Measurements from ENCODE around the gene TRAF3IP1.
"Not testable (repeated sequence)": the region's sequence is repeated elsewhere in the genome, so short reads cannot be mapped to it uniquely, and the experiment has no call there.

TRAF3IP1 gene

DNA sequence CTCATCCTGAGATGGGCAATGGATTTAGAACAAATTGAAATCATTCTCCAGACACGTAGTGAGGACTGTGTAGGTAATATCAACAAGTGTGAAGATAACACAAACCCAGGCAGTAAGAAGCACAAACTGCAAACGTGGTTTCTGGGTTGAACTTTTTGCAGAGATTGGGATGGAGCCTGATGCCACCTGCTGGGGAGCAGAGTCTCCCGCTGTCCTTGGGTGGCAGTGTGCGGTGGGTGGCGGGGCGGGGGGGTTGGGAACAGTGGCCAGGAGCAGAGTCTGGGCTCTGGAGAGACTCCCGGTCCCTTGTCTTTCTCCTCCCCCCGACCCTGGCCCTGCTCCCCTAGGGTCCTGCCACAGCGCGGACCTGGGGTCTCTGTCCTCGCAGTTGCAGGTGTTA, 19.5 kb downstream of the TRAF3IP1 start:
- DNase-seq (ENCODE audit: low spot score), result peak; percentile 55

DNA sequence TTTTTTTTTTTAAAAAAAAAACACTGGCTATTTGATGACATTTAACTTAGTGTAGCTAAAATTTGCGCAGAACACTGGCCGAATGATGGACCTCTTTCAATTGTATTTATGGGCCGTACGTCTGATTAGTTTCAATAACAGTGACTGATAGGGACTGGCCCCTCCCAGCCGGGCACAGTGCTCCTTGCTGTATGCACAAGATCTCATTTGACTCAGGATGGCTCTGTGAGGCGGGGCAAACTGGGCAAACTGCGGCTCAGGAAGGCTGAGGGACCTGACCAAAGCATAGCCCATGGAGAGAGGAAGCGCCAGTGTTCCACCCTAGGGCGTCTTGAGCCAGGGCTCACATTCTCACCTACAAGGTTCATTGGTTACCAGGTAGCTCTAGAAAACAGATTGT, 21.2 kb downstream of the TRAF3IP1 start:
- DNase-seq (ENCODE audit: low spot score), result no peak

DNA sequence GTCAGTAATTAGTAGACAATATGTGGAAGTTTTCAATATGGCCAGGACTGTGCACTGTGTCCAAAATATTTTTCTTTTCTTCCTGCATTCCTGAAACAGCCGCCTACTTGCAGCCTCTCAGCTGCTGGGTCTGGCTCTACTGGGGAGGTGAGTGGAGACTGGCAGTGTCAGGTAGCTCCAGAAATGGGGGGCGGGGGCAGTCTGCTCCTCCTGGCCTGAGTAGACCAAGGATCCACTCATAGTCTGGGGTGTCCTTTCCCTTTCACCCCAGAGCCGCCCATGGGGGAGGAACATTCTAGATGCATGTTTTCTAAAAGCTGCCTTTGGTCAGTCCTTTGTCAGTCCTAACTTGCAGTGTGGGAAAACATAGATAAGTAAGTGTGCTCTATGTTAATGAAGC, 23.7 kb downstream of the TRAF3IP1 start:
- DNase-seq (ENCODE audit: low spot score), result no peak

DNA sequence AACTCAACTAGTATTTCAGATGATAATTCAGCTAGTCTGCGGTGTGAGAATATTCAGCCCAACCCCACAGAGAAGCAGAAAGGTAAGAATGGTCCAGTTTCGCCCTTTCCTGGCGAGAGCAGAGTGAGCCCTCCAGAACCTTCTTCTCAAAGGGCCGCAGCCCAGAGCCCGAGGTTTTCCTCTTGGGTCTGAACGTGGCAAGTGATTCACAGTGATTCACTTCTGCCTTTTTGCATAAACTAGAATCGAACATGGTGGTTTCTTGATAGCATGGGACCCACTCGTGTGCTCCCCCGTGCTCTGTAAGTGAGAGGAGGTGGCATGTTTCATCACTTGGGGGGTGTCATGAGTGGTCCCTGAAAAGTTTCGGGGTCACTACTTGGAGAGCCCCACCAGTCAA, 24.2 kb downstream of the TRAF3IP1 start:
- DNase-seq (ENCODE audit: low spot score), result no peak

DNA sequence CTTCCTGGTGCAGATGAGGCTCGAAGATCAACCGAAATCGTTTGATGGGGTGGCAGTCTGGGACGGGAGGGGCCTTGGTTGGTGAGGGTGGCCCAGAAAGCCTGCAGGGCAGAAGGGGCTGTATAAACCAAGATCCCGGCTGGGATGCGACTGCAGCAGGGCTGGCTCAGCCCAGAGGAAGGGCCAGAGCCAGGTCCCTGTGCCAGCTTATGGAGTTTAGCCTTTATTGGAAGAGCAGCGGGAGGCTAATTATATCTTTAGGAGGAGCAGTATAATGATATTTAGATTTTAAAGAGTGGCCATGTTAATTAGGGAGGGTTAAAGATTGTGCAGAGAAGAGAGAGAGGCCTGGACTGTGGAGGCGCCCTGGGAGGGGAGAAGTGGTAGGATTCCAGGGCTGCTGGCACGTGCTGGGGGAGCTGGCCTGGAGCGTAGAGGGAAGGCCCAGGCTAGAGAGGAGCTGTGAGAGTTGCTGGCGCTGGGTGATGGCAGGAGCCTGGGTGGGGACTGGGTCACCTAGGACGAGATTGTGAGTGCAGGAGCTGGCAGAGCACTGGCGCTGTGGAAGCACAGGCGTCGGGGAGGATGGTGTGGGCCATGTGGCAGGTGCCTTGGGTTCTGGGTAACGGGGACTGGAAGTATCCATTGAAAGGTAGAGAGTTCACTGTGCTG, 25.1 kb downstream of the TRAF3IP1 start:
- DNase-seq (ENCODE audit: low spot score), result no peak

DNA sequence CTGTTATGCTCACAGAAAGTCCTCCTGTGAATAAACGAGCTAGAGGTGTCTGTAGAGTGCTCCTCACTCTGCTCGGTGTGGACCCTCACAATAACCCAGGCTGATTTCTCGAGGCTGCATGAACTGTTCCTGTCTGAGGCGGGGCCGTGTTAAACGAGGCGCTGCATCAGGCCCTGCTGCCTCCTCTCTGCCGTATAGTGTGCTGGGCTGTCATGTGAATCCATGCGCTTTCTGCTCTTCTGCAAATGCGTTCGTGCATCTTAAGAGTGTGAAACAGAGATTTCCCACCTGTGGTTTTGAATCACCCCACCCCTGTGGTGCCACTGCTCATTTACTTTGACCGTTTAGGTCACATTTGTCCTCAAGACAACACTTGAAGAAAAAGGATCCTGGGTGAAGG, 26.2 kb downstream of the TRAF3IP1 start:
- DNase-seq (ENCODE audit: low spot score), result no peak

DNA sequence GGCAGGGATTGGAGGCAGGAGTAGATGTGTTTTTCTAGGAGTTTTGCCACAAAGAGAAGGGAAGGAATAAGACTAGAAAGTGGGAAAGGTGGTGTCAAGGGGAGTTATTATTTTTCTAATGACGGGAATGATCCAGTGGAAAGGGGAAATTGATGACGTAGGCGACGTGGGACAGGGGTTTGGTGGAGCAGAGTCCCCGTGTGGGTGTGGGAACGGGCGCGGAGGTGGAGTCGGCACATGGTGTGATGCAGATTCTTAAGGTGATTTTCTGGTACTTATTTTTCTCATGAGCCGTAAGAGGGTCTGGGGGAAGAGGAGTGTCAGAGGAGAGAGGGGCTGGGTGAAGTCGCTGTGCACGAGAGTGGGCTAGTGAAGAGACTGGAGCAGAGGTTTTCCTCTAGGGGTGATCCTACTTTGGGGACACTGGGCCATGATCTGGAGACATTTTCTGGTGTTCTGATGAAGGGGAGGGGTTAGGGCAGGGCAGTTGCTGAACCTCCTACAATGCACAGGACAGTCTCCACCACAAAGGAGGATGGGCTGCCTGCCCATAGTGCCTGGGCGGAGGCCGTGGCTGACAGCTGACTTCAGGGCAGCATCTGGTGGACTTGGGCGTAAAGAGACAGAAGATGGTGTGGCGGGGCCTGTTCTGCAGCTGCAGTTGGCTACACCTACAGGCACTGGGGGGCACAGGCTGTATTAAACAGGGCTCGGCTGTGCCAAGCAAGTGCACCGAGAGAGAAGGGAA, 30.0 kb downstream of the TRAF3IP1 start:
- no peak for DNase-seq (ENCODE audit: low spot score)

DNA sequence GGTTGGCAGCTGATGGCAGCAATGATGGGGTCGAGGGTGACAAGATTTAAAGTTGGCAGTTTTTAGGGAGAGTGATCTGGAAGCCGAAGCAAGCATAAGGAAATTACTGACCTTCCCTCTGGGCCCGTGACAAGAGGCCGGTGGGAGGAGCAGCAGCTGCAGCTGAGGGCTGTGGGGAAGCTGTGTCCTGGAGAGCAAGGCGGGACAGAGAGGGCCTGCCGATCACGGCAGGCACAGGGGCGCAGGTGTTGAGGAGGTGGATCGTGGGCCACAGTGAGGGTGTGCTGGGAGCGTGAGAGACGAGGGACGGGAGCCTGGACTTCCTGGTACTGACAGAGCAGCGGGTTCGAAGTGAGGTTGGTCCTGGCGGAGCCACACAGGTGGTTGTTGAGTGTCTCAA, 31.0 kb downstream of the TRAF3IP1 start:
- DNase-seq (ENCODE audit: low spot score), result no peak

DNA sequence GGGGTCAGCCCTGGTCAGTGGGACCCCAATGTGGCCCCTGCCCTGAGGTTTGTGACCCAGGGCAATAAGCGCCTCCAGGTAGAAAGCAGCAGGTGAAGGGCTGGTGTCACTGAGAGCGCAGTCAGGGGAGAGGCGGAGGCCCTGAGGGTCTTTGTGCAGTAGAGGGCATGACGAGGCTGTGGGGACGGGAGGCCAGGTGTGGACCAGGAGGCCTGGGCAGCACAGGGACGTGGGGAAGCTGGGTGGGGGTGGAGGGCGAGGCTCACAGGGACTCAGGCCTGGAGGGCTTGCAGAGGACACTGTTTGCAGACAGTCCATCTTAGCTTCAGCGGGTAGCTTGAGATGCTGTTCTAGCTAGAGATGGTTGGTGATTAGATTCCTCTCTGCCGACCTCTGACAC, 32.0 kb downstream of the TRAF3IP1 start:
- DNase-seq (ENCODE audit: low spot score), result no peak

DNA sequence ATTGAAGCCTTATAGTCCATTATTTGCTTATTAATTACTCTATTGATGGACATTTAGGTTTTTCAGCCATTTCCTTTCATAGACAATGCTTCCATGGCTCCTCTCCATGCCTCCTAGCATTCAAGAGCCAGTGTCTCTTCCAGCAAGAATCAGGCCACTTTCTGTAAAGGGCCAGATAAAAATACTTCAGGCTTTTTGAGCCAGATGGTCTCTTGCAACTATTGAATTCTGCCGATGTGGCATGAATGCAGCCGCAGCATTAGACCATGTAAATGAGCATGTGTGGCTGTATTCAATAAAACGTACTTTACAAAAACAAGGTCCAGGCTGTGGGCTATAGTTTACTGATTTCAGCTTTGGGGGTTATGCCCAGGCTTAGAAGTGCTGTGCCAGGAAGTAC, 38.5 kb downstream of the TRAF3IP1 start:
- no peak for DNase-seq (ENCODE audit: low spot score)

DNA sequence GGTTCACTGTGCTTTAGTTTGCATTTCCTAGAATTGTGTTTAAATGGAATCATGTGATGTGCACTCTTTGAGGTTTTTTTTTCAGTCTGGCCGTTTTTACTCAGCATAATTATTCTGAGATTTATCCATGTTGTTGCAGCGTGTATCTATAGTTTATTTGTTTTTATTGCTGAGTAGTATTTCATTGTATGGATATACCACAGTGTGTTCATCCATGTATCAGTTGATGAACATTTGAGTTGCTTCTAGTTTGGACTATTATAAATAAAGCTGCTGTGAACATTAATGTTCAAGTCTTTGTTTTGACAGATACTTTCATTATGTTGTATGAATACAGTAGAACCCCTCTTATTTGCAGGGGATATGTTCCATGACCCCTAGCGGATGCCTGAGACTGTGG, 39.1 kb downstream of the TRAF3IP1 start:
- no peak for DNase-seq (ENCODE audit: low spot score)

DNA sequence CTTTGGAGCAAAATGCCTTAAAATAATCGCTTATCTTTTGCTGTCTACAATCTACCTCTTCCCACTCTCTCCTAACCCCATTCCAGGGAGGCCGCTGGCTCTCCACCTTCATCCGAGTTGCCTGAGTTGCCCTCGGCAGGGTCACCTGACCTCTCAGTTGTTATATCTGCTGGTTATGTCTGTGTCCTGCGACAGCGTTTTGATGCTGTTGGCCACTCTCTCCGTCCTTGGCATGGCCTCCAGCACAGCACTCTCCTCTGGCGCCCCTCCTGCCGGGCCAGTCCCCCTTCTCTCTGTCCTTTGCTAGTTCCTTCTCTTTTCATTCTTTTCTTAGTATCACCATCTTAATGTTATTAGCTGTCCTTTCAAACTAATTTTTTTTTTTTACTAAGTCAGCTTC, 41.6 kb downstream of the TRAF3IP1 start:
- DNase-seq (ENCODE audit: low spot score), result no peak

DNA sequence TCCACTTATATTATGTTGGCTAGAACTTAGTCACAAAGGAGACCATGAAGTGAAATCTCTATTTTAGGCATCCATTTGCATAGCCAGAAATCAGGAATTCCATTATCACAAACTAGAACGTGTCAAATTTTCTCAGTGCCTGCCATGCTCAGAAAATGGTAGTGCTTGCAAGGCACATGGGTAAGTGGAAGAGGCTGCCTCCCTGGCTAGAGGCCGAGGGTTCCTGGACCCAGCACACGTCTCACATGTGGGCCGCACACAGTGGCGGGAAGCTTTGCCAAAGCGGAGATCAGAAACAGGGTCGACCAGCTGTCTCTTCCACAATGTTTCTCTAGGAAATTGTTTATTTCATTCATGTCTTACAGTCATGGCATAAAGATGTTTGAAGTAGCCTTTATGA, 42.3 kb downstream of the TRAF3IP1 start:
- no peak for DNase-seq (ENCODE audit: low spot score)

DNA sequence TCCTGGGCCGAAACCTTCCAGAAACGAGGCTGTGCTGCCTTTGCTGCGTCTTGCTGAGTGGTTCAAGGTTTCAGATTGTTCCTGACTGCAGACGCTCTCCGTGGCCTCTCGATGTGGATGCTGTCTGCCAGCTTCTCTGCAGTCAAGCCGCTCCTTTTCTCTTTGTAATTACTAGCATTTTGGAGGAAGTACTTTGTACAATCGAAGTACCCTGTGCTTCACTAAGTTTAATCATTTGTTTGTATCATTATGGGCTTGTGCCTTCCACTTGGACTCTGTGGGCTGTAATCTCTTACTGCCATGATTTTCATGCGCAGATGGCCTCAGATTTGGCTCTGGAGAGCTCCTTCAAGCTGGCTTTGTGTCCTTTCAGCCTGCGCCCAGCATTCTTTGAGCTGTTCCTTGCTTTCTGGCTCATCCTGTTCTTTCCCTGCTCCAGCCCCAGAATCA, 49.3 kb downstream of the TRAF3IP1 start:
- DNase-seq (ENCODE audit: low spot score), result no peak

DNA sequence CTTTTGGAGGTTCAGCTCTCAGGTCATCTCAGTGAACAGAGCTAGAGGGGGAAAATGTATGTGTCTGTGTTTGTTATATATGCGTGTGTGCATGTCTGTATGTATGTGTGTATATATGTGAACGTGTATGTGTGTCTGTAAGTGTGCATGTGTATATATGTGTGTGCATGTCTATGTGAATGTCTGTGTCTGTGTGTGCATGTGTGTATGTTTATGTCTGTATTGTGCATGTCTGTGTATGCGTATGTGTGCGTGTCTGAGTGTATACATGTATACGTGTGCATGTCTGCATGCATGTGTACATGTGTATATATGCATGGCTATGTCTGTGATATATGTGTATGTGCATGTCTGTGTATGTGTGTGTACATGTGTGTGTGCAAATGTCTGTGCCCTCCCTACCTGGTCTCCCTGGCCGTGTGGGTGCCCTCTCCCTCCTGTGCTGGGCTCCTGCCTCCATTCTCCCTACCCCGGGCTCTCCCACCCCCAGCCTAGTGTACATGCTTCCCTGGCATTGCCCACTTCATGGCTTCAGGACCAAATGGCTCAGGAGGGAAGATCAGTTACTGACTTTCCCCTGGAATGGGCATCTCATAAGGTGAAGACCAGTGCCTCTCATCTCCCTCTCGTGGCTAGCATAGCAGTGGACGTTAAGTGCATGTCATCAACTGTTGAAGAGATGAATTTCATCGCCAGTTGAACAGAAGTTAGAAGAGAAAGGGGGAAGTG, 49.9 kb downstream of the TRAF3IP1 start:
- no peak for DNase-seq (ENCODE audit: low spot score)

DNA sequence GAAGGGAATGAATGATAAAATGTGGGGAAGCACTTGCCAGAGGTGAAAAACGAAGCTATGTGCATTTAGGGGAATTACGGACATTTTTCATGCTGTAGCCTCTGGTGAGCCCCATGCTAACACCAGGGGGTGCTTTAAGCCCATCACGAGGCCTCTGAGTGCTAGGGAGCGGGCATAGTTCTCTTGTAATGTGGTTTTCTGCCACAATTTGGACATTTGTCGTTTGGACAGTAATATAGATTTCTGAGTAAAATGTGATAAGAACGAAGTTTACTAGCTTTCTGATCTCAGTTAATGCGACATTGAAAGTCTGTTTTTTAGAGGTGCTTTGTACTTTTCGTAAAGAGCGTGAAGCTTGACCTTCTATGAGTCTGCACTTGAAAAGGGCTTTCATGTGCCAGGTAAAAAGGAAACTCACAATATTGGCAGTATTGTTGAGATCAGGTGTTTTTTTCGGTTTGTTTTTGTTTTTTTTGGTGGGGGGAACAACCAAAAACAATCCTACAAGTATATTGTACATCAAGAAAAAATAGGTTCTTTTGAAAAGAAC, 50.6 kb downstream of the TRAF3IP1 start:
- DNase-seq (ENCODE audit: low spot score), result peak; percentile 69

DNA sequence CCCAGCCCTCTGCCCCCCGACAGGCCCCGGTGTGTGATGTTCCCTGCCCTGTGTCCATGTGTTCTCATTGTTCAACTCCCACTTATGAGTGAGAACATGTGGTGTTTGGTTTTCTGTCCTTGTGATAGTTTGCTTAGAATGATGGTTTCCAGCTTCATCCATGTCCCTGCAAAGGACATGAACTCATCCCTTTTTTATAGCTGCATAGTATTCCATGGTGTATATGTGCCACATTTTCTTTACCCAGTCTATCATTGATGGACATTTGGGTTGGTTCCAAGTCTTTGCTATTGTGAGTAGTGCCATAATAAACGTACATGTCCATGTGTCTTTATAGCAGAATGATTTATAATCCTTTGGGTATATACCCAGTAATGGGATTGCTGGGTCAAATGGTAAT, 52.0 kb downstream of the TRAF3IP1 start:
- not testable (repeated sequence) for DNase-seq (ENCODE audit: low spot score)

DNA sequence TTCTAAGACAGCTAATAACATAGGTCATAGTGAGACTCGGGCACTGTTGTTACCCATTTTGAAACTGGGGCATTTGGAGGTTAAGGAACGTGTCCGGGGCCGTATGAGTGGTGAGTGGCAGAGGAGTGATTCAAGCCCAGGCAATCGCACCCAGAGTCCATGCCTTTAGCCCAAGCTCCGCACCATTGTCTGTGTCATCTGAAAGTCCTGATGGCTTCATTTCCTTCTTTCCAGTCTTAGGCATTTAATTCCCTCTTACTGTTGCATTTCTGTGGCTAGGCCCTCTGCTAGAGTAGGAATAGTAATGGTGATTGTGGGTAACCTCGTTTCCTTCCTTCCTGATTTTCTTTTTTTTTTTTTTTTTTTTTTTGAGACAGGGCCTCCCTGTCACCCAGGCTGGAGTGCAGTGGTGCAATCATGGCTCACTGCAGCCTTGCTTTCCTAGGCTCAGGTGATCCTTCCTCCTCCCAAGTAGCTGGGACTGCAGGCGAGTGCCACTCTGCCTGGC, 56.6 kb downstream of the TRAF3IP1 start:
- no peak for DNase-seq (ENCODE audit: low spot score)

DNA sequence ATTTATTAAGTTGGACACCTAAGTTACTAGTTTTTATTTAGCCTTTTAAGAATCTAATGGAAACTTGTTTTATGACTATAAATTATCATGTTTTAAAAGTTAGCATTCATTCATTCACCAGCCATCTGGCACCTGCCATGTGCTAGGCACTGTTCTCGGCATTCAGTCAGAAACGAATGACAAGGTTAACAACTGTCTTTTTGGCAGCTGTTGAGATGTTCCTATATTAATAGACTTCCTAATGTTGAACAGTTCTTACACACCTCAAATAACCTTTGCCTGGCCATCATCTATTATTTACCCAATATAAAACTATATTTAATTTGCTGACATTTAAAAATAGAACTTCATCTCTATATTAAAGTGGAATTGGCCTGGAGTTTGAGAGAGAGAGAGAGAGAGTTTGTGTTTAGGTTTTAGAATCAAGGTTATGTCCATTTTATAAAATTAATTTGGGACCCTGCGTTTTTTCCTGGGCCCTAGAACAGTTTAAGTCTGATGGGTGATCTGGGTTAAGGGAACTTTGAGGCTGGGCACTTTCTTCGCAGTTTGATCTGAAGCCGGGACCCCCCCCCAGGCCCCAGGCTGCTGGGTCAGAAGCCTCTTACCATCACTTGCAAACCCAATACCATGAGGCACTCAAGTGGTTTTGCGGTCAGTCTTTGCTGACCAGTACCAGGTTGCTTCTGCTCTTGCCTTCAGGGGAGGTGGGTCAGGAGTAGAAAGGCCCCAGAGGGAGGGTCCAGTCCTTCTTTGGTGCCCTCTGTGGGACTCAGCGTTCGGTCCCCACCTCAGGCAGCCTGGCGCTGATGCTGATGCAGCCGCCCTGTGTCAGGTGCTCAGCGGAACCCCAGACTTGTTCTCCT, 58.1 kb downstream of the TRAF3IP1 start:
- DNase-seq (ENCODE audit: low spot score), result no peak

DNA sequence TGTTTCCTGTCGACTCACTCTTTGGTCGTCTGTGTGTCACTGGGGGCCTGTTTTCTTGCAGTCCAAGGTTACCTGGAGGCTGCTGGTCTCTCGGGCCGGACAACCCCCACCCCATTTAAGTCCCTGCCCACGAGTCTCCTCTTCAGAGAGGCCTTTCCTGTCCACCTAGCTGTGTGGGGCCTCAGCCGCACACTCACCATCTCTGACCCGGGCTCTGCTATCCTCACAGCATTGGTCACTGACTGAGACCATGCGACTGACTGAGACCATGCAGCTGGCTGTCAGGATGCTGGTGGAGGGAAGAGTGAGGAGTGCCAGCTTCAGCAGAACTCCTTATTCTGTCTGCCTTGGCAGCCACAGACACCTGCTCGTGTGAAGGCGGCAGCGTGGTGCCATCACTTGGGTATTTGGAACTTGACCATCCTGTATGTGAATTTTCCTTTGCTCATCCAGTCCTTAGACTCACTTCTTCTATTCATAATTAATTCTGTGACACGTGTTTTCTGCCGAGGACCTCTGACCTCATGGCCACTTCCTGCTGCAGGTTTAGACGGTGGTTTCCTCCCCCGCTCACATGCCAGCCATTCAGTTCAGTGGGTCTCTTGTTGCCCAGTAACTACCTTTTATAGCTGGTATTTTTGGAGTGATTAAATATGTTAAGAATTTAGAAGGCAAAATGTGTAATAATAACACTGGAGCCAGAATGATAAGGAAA, 58.9 kb downstream of the TRAF3IP1 start:
- DNase-seq (ENCODE audit: low spot score), result no peak

DNA sequence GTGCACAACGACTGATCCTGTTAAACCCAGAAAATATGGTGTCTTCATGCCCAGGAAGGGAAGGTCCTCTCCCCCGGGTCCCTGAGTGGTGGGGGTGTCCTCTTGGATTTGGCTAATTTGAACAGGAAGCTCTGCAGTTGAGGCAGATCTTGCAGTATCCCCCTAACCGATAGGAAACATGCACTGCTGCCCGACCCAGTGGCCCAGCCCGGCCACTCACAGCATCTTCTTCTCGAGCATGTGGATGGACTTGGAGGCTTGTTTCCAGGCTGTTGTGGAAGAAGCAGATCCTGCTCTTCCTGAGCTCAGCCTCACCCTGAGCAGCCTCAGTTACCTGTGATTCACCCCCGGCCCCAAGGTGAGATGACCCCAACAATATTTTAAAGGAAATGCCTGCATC, 60.0 kb downstream of the TRAF3IP1 start:
- DNase-seq (ENCODE audit: low spot score), result no peak

Measured in HuH-7 (cell line).